Ecto neural progenitor cell (in vitro differentiated cells): ENCODE measurements around the gene HBM.
"Not testable (repeated sequence)": the region's sequence is repeated elsewhere in the genome, so short reads cannot be mapped to it uniquely, and the experiment has no call there.

Source experiments
- DNase-seq: peaks from one replicate; pipeline ENCODE4 v3.0.0-alpha.2; 2018; ENCODE audit warnings: low spot score

Gene HBM

DNA sequence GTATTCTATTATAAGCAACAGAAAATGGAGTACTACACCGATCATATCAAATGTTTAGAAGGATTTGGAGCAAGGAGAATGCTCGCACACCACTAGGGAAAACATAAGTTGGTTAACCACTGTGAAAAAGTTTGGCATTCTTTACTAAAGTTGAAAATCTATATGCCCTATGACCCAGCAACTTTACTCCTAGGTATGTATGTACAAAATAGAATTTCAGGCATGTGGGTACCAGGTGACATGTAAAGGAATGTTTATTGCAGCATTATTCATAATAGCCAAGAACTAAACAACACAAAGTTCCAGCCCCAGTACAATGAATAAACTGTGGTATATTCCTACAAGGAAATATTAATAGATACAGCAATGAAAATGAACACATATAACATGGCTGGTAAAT is 19.1 kb upstream of the HBM start:
- no peak for DNase-seq

DNA sequence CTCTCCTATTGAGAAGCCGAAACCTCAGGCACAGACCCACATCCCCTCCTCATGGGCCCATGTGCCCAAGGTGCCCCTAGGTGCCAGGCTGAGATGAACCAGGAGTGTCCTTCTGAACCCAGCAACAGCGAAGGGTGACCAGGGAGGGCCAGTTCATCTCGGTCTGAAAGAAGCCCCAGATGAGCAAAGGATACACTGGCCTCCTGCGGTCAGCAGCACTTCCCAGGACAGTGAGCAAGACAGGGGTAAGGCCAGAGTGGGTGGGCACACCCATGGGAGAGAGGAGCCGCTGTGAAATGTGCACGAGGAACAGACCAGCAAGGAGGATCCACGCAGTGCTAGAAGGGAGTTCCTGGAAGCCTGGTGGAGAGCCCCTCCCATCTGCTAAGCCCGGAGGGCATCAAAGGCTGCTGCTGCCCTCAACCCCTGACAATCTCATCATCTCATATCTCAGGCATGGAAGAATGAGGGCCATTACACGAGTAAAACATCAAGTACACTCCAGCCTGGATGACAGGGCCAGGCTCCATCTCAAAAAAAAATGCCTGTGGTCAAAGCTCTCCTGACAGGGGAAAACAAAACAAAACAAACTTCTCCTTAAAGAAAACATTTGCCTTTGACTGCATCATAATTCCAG is 16.6 kb upstream of the HBM start:
- DNase-seq = no peak

DNA sequence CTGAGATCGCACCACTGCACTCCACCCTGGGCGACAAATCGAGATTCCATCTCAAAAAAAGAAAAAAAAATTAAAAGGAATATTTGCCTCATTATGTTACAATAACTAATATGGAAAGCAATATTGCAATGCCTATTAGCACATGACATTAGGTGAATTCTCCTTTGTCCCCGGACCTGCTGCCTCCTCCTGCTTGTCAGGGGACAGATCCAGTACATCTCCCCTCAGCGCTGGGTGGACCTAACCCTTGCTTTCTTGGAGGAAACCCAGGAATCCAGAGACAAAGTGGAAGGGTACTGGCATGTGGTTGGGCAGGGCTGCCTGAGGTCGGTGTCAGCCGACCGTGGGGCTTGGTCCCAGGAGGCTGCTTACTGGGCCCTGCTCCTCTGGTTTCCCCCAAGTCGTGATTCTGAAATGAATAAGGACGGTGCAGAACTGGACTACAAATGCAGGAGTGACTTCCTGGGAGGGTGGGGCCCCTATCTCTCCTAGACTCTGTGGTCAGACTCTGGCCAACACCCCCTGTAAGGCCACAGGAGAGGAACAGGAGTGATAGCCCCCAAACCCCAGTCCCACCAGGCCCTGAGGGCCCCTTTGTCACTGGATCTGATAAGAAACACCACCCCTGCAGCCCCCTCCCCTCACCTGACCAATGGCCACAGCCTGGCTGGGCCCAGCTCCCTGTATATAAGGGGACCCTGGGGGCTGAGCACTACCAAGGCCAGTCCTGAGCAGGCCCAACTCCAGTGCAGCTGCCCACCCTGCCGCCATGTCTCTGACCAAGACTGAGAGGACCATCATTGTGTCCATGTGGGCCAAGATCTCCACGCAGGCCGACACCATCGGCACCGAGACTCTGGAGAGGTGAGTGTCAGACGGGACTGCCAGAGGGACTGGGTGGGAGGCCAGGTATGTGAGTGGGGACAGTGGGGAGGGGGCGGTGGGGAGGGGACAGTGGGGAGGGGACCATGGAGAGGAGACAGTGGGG is 13.3 kb upstream of the HBM start, which contains the start of gene HBZ:
Gene HBZ (plus strand): TSS at position 504 of the 988 bp plus-strand sequence. CDS start 266 bp downstream, at position 770.
- no peak for DNase-seq

DNA sequence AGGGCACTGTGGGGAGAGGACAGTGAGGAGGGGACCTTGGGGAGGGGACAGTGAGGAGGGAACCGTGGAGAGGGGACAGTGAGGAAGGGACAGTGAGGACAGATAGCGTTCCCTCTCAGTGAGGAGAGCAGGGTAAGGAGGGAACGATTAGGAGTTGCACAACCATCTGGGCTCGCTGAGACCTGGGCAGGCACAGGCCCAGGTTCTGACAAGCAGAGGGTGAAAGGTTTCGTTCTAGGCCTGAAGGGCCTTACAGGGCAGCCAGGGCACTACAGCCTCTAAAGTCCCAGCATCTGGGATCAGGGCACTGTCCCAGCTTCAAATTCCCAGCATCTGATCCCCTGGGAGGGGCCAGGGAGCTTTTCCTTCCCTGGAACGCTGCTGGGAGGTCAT is 12.7 kb upstream of the HBM start:
- not testable (repeated sequence) for DNase-seq

GRCh38 chr16:153550-154216 is 12.1 kb upstream of the HBM start:
- not testable (repeated sequence) for DNase-seq

DNA sequence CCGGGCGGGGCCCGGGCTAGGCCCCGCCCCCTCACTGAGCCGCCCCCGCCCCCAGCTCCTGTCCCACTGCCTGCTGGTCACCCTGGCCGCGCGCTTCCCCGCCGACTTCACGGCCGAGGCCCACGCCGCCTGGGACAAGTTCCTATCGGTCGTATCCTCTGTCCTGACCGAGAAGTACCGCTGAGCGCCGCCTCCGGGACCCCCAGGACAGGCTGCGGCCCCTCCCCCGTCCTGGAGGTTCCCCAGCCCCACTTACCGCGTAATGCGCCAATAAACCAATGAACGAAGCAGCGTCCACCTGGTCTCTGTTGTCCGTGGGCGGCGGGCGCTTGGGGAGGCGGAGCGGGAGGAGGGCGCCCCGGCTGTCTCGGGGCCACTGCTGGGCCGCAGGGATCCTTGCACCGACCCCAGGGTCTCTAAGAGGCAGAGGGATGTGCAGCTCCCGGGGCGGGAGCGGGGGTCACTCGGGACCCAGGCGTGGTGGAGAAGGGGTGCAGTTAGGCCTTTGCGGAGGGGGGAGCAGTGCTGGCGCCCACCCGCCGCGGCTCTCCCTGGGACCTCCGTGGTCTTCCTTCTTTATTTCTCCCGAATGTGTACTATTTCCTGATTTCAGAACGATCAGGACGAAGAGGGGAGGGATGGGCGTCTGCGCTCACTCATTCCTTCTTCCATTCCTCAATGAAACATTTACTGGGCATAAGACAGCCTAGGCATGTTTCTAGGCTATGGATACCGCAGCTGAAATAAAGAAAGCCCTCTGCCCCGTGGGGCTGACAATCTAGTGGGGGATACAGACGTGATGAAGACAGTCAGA is 11.4 kb upstream of the HBM start:
- peak; percentile 70 for DNase-seq

- no peak for DNase-seq
These were observed 10.8 kb upstream of the HBM start for GRCh38 chr16:155031-155398.

DNA sequence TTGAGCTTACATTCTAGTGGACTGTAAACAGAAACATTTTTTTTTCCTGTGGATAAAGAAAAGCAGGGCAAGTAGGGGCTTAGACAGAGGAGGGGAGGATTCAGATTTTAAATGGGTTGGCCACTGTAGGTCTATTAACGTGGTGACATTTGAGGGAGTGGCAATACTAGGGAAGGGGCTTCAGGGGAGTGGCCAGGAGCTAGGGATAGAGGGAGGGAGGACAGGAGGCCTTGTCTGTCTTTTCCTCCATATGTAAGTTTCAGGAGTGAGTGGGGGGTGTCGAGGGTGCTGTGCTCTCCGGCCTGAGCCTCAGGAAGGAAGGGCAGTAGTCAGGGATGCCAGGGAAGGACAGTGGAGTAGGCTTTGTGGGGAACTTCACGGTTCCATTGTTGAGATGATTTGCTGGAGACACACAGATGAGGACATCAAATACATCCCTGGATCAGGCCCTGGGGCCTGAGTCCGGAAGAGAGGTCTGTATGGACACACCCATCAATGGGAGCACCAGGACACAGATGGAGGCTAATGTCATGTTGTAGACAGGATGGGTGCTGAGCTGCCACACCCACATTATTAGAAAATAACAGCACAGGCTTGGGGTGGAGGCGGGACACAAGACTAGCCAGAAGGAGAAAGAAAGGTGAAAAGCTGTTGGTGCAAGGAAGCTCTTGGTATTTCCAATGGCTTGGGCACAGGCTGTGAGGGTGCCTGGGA is 6.5 kb upstream of the HBM start:
- DNase-seq = no peak

GRCh38 chr16:160242-160641 is 5.5 kb upstream of the HBM start:
- not testable (repeated sequence) for DNase-seq

DNA sequence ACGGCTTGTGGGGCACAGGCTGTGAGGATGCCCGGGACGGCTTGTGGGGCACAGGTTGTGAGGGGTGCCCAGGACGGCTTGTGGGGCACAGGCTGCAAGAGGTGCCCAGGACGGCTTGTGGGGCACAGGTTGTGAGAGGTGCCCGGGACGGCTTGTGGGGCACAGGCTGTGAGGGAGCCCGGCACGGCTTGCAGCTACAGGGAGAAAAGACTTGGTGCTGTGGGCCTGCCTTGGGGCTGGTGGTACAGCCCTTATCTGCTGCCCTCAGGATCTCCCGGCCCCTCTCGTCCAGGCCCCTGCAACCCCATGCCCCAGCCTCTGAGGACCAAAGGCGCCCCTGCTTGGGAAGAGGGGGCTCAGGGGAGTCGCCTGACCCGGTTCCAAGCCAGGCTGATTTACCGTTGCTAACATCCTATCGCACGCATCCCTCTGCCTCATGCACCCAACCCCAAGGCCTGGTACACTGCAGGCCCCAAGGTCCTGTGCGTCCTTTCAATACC is 5.0 kb upstream of the HBM start:
- DNase-seq = no peak

GRCh38 chr16:162271-162991 is 3.3 kb upstream of the HBM start:
- no peak for DNase-seq

GRCh38 chr16:163139-163538 is 2.6 kb upstream of the HBM start:
- not testable (repeated sequence) for DNase-seq

DNA sequence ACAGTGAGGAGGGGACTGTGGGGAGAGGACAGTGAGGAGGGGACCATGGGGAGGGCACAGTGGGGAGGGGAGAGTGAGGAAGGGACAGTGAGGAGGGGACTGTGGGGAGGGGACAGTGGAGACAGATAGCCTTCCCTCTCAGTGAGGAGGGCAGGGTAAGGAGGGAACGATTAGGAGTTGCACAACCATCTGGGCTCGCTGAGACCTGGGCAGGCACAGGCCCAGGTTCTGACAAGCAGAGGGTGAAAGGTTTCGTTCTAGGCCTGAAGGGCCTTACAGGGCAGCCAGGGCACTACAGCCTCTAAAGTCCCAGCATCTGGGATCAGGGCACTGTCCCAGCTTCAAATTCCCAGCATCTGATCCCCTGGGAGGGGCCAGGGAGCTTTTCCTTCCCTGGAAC is 2.1 kb upstream of the HBM start:
- DNase-seq = not testable (repeated sequence)

DNA sequence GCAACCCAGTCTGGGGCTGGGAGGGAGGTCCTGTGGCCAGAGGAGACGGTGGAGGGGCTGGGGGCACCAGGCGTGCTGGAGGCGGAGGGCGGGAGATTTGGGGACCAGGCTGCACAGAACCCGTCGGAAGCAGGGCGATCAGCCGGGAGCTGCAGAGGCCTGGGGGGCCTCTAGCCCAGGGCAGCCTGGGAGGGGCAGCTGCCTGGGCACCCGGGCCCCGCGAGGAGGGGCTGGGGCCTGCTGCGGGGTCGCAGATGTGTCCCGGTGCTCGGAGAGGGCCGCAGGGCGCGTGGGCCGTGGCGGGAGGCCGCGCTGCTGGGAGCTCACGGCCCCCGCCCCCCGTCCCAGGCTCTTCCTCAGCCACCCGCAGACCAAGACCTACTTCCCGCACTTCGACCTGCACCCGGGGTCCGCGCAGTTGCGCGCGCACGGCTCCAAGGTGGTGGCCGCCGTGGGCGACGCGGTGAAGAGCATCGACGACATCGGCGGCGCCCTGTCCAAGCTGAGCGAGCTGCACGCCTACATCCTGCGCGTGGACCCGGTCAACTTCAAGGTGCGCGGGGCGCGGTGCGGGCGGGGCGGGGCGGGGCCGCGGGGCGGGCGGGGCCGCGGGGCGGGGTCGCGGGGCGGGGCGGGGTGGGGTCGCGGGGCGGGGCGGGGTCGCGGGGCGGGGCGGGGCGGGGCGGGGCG is 1.5 kb upstream of the HBM start:
- DNase-seq = not testable (repeated sequence)

DNA sequence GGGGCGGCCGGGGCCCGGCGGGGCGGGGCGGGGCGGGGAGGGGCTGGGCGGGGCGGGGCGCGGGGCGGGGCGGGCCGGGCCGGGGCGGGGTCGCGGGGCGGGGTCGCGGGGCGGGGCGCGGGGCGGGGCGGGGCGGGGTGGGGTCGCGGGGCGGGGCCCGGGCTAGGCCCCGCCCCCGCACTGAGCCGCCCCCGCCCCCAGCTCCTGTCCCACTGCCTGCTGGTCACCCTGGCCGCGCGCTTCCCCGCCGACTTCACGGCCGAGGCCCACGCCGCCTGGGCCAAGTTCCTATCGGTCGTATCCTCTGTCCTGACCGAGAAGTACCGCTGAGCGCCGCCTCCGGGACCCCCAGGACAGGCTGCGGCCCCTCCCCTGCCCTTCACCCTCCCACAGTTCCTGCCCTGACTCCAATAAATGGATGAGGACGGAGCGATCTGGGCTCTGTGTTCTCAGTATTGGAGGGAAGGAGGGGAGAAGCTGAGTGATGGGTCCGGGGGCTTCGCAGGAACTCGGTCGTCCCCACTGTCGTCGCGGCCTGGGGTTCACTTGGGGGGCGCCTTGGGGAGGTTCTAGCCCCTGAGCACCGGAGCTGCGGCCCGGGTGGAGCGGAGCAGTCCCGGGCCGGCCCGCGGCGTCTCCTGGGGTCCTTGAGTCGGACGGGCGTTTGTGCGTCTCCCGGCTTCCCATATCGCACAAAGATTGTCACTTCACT is 795 bp upstream of the HBM start:
- DNase-seq = no peak

DNA sequence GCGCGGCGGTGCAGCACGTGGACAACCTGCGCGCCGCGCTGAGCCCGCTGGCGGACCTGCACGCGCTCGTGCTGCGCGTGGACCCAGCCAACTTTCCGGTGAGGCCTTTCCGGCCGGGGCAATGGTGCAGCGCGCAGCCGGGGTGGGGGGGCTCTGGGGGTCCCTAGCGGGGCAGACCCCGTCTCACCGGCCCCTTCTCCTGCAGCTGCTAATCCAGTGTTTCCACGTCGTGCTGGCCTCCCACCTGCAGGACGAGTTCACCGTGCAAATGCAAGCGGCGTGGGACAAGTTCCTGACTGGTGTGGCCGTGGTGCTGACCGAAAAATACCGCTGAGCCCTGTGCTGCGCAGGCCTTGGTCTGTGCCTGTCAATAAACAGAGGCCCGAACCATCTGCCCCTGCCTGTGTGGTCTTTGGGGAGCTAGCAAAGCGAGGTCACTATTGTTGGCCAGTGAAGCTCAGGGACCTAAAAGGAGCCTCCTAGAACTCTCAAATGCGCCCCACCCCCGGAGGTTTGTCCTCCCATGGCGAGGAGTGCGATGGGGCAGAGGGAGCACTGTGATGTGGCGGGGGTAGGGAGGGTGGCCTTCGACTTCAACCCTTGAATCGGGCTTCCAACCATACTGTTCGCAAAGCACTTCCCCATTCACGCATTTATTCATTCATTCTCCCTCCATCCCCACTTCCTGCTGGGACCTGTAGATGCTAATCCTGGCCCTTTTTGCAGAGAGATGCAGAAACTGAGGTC is 770 bp downstream of the HBM start:
- DNase-seq = no peak

GRCh38 chr16:167122-167690 is 1.4 kb downstream of the HBM start:
- DNase-seq = no peak

- DNase-seq = no peak
These were observed 2.6 kb downstream of the HBM start for GRCh38 chr16:168424-168823.
